ENCODE measurements around the gene ADCY1. TPM values are rescaled to one million over a fixed set of nuclear protein-coding genes. Genes with fewer than 3 reads are reported as not detected.

Gene ADCY1
- total RNA-seq, 1 donor, result under 0.01 TPM

DNA sequence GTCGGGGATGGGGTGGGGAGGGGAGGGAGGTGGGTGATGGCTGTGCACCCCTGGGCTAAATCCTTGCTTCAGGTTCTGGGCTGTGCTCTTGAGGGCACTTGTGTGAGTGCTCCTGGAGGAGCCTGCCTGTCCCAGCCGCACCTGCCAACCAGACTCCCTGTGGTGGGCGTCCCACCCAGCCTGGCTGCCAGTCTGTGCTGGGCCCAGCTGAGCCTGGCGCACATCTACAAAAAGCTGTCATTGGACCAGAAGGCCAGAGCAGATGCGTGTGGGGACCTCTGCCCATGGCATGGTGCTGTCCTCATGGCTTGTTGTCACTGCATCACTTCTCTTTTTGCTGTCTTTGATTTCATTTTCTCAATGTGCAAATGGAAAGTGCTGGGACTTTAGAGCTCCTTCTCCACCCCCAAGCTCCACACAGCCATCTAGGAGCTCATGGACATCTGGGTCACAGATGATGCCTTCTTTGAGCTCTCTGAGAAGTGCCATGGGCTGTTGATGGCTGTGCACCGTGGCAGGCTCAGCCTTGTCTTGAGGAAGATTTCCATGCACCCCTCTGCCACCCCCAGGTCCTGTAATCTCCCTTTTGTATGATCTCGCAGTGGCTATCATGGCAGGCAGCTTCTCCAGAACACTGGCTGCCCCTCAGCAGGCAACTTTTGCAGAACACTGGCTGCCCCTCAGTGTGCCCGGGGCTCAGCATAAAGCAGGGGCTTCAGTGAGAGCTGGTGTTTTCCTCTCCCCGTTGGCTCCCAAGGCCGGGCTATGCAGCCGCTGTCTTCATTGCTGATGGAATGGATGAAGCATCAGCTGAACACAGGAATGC, 83.9 kb downstream of the ADCY1 start:
- Histone ChIP-seq H3K4me3 (ENCODE audit: low read length) (no peak overlapping the region), H3K27me3 (ENCODE audit: insufficient read depth, low read length) (no peaks in the 10 kb centered on the region), H3K4me1 (ENCODE audit: insufficient read depth, low read length) (no peaks in the 10 kb centered on the region), H3K9me3 (ENCODE audit: low read depth, low read length) (no peaks in the 10 kb centered on the region)

DNA sequence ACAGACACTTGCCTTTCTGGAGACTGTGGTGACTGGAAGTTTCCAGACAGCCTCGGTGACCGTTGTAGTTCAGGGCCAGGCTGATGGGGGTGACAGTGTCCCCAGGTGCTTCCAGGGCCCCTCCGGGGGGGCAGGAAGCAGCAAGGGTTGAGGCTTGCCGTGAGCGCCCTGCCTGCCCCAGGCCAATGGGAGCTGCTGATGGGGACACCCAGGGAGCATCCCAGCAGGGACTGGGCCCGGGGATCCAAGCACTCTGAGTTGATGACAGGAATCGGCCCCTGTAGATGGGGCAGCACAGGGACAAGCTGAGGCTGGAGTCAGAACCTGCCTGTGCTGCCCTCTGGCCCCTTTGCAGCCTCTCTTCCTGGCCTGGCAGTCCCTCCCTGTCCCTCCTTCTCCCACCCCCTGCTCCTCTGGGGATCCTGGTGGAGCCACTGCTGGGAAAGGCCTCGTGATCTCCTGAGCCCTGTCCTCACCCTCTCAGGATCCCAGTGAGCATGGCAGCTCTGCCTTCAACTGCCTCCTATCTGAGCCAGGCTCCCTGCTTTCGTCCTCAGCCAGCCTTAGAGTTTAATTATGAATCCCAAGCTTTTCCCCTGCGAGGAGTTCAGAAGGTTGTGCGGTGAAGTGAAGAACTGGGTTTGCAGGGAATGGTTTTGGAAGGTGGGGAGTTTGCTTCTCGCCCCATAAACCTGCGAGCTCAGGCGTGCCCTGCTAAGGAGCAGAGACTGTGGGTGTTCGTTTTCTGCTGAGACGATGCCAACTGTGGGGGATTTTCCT, 84.7 kb downstream of the ADCY1 start:
- H3K9me3 ChIP-seq (ENCODE audit: low read depth, low read length), result no peaks in the 10 kb centered on the region

GRCh38 chr7:45659496-45660139, 85.5 kb downstream of the ADCY1 start:
- Histone ChIP-seq H3K27me3 (ENCODE audit: insufficient read depth, low read length) (no peaks in the 10 kb centered on the region), H3K9me3 (ENCODE audit: low read depth, low read length) (no peaks in the 10 kb centered on the region), H3K4me1 (ENCODE audit: insufficient read depth, low read length) (no peaks in the 10 kb centered on the region), H3K4me3 (ENCODE audit: low read length) (no peak overlapping the region)

More for the DNA sequence above, 84.7 kb downstream of the ADCY1 start:
- H3K4me1 ChIP-seq (ENCODE audit: insufficient read depth, low read length), result no peaks in the 10 kb centered on the region
- no peak overlapping the region for H3K4me3 ChIP-seq (ENCODE audit: low read length)
- H3K27me3 ChIP-seq (ENCODE audit: insufficient read depth, low read length), result no peaks in the 10 kb centered on the region

- Histone ChIP-seq H3K4me1 (ENCODE audit: insufficient read depth, low read length) (no peaks in the 10 kb centered on the region), H3K27me3 (ENCODE audit: insufficient read depth, low read length) (no peaks in the 10 kb centered on the region), H3K9me3 (ENCODE audit: low read depth, low read length) (no peaks in the 10 kb centered on the region), H3K4me3 (ENCODE audit: low read length) (no peak overlapping the region)
Measured at GRCh38 chr7:45660201-45660900, 86.2 kb downstream of the ADCY1 start.

DNA sequence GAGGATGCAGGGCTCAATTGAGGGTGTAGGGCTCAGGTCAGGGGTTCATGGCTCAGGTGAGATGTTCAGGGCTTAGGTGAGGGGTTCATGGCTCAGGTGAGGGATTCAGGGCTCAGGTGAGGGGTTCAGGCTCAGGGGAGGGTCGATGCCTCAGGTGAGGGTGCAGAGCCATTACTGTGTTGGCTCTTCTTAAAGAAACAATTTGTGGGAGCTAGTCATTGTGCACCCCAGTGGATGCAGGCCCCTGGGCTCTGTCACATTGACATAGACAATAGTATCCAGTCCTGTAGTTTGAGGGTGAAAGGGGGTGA, 86.7 kb downstream of the ADCY1 start:
- no peak overlapping the region for H3K4me3 ChIP-seq (ENCODE audit: low read length)
- H3K4me1 ChIP-seq (ENCODE audit: insufficient read depth, low read length), result no peaks in the 10 kb centered on the region
- no peaks in the 10 kb centered on the region for H3K27me3 ChIP-seq (ENCODE audit: insufficient read depth, low read length)
- no peaks in the 10 kb centered on the region for H3K9me3 ChIP-seq (ENCODE audit: low read depth, low read length)

GRCh38 chr7:45661302-45661995, 87.3 kb downstream of the ADCY1 start:
- Histone ChIP-seq H3K27me3 (ENCODE audit: insufficient read depth, low read length) (no peaks in the 10 kb centered on the region), H3K4me1 (ENCODE audit: insufficient read depth, low read length) (no peaks in the 10 kb centered on the region), H3K4me3 (ENCODE audit: low read length) (no peak overlapping the region), H3K9me3 (ENCODE audit: low read depth, low read length) (no peaks in the 10 kb centered on the region)

DNA sequence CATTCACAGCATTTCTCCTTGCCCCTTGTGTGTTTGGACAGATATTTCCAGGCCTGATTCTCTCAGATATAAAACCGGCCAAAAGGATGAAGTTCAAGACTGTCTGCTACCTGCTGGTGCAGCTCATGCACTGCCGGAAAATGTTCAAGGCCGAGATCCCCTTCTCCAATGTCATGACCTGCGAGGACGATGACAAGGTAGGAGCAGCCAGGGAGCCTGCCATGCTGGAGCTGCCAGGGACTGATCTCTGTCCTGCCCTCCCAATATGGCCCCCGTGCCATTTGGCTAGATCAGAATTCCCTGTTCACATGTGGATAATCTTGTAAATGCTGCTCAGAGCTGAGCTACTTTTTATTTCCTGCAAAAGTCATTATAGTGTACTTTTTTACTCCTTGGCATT, 87.8 kb downstream of the ADCY1 start:
- Histone ChIP-seq H3K4me1 (ENCODE audit: insufficient read depth, low read length) (no peaks in the 10 kb centered on the region), H3K4me3 (ENCODE audit: low read length) (no peak overlapping the region), H3K27me3 (ENCODE audit: insufficient read depth, low read length) (no peaks in the 10 kb centered on the region), H3K9me3 (ENCODE audit: low read depth, low read length) (no peaks in the 10 kb centered on the region)

DNA sequence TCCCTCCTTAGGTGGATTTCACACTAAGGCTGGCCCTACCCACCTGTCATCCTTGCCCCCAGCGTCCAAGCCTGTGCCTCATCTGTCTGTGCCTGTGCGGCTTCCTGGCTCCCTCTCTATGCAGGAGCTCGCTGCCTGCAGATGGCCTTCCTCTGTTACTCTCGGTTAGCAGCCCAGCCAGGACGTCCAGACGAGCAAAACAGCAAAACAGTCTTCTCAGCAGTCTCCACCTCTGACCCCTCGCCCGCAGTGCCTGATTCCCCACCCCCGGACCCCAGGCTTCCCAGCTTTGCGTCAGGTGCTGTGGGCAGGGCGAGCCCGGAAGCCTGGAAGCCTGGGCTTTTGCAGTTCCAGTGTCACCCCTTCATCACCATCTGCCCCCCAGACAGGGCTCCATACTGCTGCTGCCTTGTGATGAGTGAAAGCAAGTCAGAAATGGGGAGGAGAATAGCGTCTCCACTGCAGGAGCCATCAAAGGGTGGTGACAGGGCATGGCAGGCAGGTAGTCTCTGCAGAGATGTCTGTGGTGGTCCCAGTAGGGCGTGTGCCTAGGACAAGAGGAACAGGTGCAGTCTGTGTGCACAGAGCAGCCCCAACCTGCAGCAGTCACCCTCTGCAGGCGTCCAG, 88.5 kb downstream of the ADCY1 start:
- Histone ChIP-seq H3K4me3 (ENCODE audit: low read length) (no peak overlapping the region), H3K9me3 (ENCODE audit: low read depth, low read length) (no peaks in the 10 kb centered on the region), H3K4me1 (ENCODE audit: insufficient read depth, low read length) (no peaks in the 10 kb centered on the region), H3K27me3 (ENCODE audit: insufficient read depth, low read length) (no peaks in the 10 kb centered on the region)

DNA sequence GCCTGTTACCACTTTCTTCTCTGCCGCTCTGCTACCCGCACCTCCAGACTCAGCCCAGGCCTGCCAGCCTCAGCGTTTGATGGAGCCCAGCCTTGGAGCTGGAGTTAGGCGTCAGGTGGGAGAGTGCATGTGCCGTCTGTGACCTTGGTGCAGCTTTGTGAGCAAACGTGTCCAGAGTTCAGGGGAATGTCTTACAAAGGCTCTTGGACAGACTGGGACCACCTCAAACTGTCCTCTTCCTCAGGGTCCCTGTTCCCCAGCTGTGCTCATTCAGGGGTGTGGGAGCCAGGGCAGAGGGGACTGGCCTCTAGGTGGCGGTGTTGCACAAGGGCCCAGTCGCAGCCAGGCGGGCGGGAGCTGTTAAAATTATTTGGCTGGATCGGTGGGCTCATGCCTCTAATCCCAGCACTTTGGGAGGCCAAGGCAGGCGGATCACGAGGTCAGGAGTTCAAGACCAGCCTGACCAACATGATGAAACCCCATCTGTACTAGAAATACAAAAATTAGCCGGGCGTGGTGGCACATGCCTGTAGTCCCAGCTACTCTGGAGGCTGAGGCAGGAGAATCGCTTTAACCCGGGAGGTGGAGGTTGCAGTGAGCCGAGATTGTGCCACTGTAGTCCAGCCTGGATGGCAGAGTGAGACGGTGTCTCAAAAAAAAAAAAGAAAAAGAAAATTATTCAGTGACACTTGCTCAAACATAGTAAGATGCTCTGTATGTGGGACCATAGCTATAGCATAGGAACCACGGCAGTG, 89.2 kb downstream of the ADCY1 start:
- no peaks in the 10 kb centered on the region for H3K27me3 ChIP-seq (ENCODE audit: insufficient read depth, low read length)
- no peak overlapping the region for H3K4me3 ChIP-seq (ENCODE audit: low read length)
- no peaks in the 10 kb centered on the region for H3K4me1 ChIP-seq (ENCODE audit: insufficient read depth, low read length)
- H3K9me3 ChIP-seq (ENCODE audit: low read depth, low read length), result no peaks in the 10 kb centered on the region

DNA sequence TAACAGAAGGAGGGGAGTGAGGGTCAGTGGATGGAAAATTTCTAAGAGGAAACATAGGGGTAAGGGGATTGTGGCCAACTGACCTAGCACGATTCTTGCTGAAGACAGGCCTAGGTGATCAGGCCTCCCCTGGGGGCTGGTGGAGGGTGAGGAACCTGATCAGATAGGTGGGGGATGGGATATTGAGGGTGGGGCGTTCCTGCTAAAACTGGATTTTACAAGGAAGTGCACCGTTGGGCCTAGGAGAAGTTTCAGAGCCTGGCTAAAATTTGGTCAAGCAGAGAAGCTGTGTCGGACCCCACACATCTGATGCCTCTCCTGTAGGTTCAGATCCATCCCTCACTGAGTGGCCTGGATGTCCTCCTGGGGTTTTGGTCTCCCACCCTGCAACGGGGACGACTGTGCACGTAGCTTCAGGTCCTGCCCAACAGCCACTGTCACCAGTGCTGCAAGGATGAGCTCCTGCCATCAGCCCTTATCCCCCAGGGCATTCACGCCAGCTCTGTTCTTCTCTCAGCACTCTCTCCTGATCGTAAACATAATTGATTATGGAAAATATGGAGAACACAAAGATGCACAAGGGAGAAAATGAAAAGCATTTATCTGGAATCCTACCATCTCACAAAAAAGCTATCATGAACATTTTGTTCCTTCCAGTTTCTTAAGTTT, 89.9 kb downstream of the ADCY1 start:
- Histone ChIP-seq H3K4me3 (ENCODE audit: low read length) (no peak overlapping the region), H3K9me3 (ENCODE audit: low read depth, low read length) (no peaks in the 10 kb centered on the region), H3K4me1 (ENCODE audit: insufficient read depth, low read length) (no peaks in the 10 kb centered on the region), H3K27me3 (ENCODE audit: insufficient read depth, low read length) (no peaks in the 10 kb centered on the region)

- no peaks in the 10 kb centered on the region for H3K4me1 ChIP-seq (ENCODE audit: insufficient read depth, low read length)
- H3K9me3 ChIP-seq (ENCODE audit: low read depth, low read length), result no peaks in the 10 kb centered on the region
- no peak overlapping the region for H3K4me3 ChIP-seq (ENCODE audit: low read length)
- no peaks in the 10 kb centered on the region for H3K27me3 ChIP-seq (ENCODE audit: insufficient read depth, low read length)
Measured at GRCh38 chr7:45665172-45665571, 91.0 kb downstream of the ADCY1 start.

DNA sequence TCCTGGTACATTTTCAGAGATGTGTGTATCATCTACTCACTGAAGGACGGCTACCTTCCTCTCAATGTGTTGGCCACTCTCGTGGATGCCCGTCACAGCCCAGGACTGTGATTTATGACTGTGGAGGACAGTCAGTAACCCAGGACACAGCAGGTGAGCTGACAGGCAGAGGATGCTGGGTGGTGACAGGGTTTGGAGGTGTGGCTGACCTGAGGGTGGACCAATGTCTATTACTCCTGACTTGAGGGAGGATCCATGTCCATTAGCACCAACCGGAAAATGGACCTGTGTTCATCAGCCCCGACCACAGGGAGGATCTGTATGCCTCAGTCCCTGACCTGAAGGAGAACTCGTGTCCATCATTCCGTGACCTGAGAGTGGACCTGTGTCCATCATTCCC, 96.1 kb downstream of the ADCY1 start:
- Histone ChIP-seq H3K9me3 (ENCODE audit: low read depth, low read length) (no peaks in the 10 kb centered on the region), H3K4me3 (ENCODE audit: low read length) (no peak overlapping the region)

DNA sequence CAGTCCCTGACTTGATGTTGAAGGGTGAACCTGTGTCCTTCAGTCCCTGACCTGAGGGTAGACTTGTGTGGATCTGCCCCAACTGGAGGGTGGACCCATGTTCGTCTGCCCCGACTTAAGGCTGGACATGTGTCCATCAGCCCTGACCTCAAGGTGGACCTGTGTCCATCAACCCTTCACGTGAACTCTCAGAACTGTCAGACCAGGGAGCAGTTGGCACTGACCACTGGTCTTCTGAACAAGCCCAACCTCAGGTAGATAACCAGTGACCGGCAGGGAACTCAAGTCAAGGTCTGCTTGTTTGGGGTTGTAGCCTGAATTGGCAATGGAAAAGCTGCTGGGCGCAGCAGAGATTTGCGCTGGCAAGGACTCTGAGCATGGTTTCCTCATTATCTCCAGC, 96.5 kb downstream of the ADCY1 start:
- Histone ChIP-seq H3K9me3 (ENCODE audit: low read depth, low read length) (no peaks in the 10 kb centered on the region), H3K27me3 (ENCODE audit: insufficient read depth, low read length) (peaks cover 6% of the 10 kb centered on the region), H3K4me1 (ENCODE audit: insufficient read depth, low read length) (no peaks in the 10 kb centered on the region), H3K4me3 (ENCODE audit: low read length) (no peak overlapping the region)

More for the DNA sequence above, 96.1 kb downstream of the ADCY1 start:
- Histone ChIP-seq H3K4me1 (ENCODE audit: insufficient read depth, low read length) (no peaks in the 10 kb centered on the region), H3K27me3 (ENCODE audit: insufficient read depth, low read length) (peaks cover 3% of the 10 kb centered on the region)

Data from mononuclear cell (primary cell).